ENCODE data around the gene ADAMTS9. TPM values are rescaled to one million over a fixed set of nuclear protein-coding genes. Genes with fewer than 3 reads are reported as not detected.

The ADAMTS9 gene
- total and polyA plus RNA-seq, 9 of the 15 experiments (the other 6 are each of a cell fraction or from before 2014, with no cell fraction given): 0.05 to 0.32 (median 0.13) TPM; not detected in 2

DNA sequence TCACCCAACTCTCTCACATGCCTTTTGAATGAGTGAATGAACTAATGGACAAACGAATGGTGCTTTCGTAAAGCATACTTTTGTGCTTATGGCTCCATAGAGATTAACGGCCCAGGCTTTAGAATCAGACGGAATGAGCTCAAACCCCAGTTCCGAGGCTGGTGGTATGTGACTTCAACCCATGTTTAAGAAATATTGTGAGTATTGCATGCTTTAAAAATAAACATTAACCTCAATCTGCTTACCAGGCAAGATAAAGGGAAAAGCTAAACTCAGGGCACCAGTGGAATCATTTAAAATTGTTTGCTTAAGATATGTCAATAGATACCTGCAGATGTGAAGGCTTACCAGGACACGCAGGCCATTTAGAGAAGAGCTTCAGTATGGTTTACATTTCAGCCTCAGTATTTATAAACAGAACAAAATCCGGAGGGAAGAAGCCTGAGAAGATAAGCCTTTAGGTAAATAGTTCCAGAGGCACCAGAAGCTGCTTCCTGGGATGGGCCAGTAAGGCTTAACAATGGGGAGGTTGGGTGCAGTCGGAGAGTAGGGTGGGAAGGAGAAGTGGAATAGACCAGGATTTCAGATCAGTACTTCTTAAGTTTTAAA is 186.4 kb downstream of the ADAMTS9 start:
- Histone ChIP-seq H2AFZ (ENCODE audit: low read depth, low read length) (no peak overlapping the region), H3K9me3 (replicated peaks; ENCODE audit: control insufficient read depth, insufficient read depth, low read depth, low read length) (no peaks in the 10 kb centered on the region), H3K4me3 (no peak overlapping the region), H4K20me1 (replicated peaks; ENCODE audit: control insufficient read depth, insufficient read depth, low read length) (no peaks in the 10 kb centered on the region), H3K27me3 (ENCODE audit: control insufficient read depth in 2 of 2, insufficient read depth in 2 of 2, low read length in 2 of 2) (no peaks in the 10 kb centered on the region), H3K36me3 (ENCODE audit: control insufficient read depth, insufficient read depth, low read length) (no peaks in the 10 kb centered on the region), H3K79me2 (ENCODE audit: control insufficient read depth, insufficient read depth, low read length) (no peaks in the 10 kb centered on the region), H3K4me1 (replicated peaks in 1 of 2; ENCODE audit: control insufficient read depth in 2 of 2, insufficient read depth in 2 of 2, low read length in 2 of 2) (no peaks in the 10 kb centered on the region), H3K9me1 (ENCODE audit: control insufficient read depth, insufficient read depth, low read length) (no peaks in the 10 kb centered on the region), H3K27ac (ENCODE audit: extremely low read depth, low read depth, low read length) (no peak overlapping the region), H3K9ac (ENCODE audit: insufficient read depth in 1 of 2, low read depth in 2 of 2, low read length in 2 of 2) (no peak overlapping the region), H3K4me2 (ENCODE audit: insufficient read depth, low read length) (no peak overlapping the region)
- no peak for DNase-seq (ENCODE audit: extremely low read depth in 1 of 4, low spot score in 3 of 4)
- TF ChIP-seq HNRNPUL1 (IDR thresholded peaks at IDR 0.05; ENCODE audit: low read length) (no peak), PURB (CRISPR knock-in tag; IDR thresholded peaks at IDR 0.05; ENCODE audit: low read depth) (no peak), ZBTB2 (IDR thresholded peaks at IDR 0.05) (no peak), POLR2AphosphoS2 (IDR thresholded peaks at IDR 0.05; ENCODE audit: low read length) (no peak), ZNF395 (CRISPR knock-in tag; IDR thresholded peaks at IDR 0.05) (no peak), BHLHE40 (IDR thresholded peaks at IDR 0.05; ENCODE audit: low read length) (no peak), STAG1 (CRISPR knock-in tag; IDR thresholded peaks at IDR 0.05; ENCODE audit: borderline replicate concordance) (no peak)
- TF ChIP-seq, protein P1, sequence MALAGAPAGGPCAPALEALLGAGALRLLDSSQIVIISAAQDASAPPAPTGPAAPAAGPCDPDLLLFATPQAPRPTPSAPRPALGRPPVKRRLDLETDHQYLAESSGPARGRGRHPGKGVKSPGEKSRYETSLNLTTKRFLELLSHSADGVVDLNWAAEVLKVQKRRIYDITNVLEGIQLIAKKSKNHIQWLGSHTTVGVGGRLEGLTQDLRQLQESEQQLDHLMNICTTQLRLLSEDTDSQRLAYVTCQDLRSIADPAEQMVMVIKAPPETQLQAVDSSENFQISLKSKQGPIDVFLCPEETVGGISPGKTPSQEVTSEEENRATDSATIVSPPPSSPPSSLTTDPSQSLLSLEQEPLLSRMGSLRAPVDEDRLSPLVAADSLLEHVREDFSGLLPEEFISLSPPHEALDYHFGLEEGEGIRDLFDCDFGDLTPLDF (CRISPR knock-in tag; IDR thresholded peaks at IDR 0.05): no peak
- TF ChIP-seq, protein P2, sequence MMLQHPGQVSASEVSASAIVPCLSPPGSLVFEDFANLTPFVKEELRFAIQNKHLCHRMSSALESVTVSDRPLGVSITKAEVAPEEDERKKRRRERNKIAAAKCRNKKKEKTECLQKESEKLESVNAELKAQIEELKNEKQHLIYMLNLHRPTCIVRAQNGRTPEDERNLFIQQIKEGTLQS (IDR thresholded peaks at IDR 0.05): no peak
- TF ChIP-seq, protein P2 (CRISPR knock-in tag; conservative IDR thresholded peaks at IDR 0.05): no peak
- TF ChIP-seq, protein P3, sequence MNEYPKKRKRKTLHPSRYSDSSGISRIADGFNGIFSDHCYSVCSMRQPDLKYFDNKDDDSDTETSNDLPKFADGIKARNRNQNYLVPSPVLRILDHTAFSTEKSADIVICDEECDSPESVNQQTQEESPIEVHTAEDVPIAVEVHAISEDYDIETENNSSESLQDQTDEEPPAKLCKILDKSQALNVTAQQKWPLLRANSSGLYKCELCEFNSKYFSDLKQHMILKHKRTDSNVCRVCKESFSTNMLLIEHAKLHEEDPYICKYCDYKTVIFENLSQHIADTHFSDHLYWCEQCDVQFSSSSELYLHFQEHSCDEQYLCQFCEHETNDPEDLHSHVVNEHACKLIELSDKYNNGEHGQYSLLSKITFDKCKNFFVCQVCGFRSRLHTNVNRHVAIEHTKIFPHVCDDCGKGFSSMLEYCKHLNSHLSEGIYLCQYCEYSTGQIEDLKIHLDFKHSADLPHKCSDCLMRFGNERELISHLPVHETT (CRISPR knock-in tag; conservative IDR thresholded peaks at IDR 0.05 in 1 of 2, IDR thresholded peaks at IDR 0.05 in 1 of 2): no peak
- no peak for ATAC-seq
- FAIRE-seq: no peak
- ChIA-PET CTCF (ENCODE audit: low intra/inter-chr PET ratio) (no interaction called here), POLR2A (interaction anchor here (0.6 kb wide), 1 partner anchor 9 kb away, joined by 4 read pairs; no protein-coding TSS in a partner anchor)
- intact Hi-C loops (cut with micrococcal nuclease) (no loop called here), in situ Hi-C loops (cut with MboI) (no loop called here)
- WGBS (ENCODE audit: insufficient coverage, low coverage, missing lambda C conversion rate): 0% methylated on average over 8 of the region's 8 CpGs
- no TSS peak for BruUV-seq (replicated peaks)

All from K562 (cell line).